Heart left ventricle (tissue), 13 donors: ENCODE measurements around the gene ZBTB34.

Experiments used
- POLR2A ChIP-seq, 2 donors: fragments of 450-650 bp; IDR thresholded peaks; one replicate each; pipeline ENCODE4 v1.6.1; 2017; ENCODE audit warnings: antibody characterized with exemption in 2 of 2, mild to moderate bottlenecking in 2 of 2, moderate library complexity in 2 of 2
- TF ChIP-seq, protein P1 (sequence below), 12 donors: fragments of 200-600 bp; sonication (generic) in 4 of 12; IDR thresholded peaks; one replicate each; pipeline versions ENCODE4 v1.5.0 to v1.8.0; 2018 to 2022; ENCODE audit warnings: antibody characterized with exemption in 12 of 12, mild to moderate bottlenecking in 5 of 12
- donor health status: ischemic (EF 13 %, LVEDD 7.1; RV severe dilation, severe dysfunction).
- donor health status: DM: no; HTN: yes; CAD: no.
- donor health status: DM: no; HTN: no; CAD: no.
- donor health status: ischemic (EF 25% LVEDD 6.9; RV normal size, moderate dysfunction).
- donor health status: ischemic (EF 25% LVEDD 5.7; RV mildly dilated, moderate dysfunction).
- donor health status: ischemic (EF 35%, LVEDD 5.7; RV mildly dilated, moderate dysfunction).
- donor health status: nonischemic (EF 11% LVEDD 7.7; RV severe dilation, severe dysfunction).
- donor health status: DM: yes; HTN: yes; CAD: no.
- donor health status: PGD.
- donor health status: ischemic (EF 29% LVEDD 5.4; RV normal size, mild dysfunction).
- donor health status: nonischemic (EF 23%, LVEDD 6.1; RV moderate dilation, normal function).

DNA sequence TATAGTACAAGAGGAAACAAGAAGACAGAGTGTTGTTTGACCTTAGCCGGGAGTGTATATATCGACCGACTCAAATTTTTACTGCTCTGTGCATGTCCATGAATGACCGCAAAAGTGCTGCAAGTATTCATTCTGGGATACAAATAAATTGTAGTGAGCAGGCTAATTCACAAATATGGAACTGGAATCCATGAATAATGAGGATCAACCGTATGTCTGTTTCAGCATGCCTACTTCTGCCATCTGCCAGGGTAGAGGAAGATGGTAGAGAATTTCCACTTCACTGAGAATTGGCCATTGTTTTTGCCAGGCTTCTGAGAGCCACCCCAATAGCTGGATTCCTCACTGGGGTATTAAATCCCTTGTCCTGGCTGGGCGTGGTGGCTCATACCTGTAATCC is 45.7 kb downstream of the ZBTB34 start:
- no peak for TF ChIP-seq POLR2A (IDR thresholded peaks at IDR 0.05)
- TF ChIP-seq, protein P1, sequence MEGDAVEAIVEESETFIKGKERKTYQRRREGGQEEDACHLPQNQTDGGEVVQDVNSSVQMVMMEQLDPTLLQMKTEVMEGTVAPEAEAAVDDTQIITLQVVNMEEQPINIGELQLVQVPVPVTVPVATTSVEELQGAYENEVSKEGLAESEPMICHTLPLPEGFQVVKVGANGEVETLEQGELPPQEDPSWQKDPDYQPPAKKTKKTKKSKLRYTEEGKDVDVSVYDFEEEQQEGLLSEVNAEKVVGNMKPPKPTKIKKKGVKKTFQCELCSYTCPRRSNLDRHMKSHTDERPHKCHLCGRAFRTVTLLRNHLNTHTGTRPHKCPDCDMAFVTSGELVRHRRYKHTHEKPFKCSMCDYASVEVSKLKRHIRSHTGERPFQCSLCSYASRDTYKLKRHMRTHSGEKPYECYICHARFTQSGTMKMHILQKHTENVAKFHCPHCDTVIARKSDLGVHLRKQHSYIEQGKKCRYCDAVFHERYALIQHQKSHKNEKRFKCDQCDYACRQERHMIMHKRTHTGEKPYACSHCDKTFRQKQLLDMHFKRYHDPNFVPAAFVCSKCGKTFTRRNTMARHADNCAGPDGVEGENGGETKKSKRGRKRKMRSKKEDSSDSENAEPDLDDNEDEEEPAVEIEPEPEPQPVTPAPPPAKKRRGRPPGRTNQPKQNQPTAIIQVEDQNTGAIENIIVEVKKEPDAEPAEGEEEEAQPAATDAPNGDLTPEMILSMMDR (IDR thresholded peaks at IDR 0.05) = no peak
